Activated CD4-positive, alpha-beta T cell treated with anti-CD3 and anti-CD28 coated beads, Interleukin-2, amount 10 ng/mL, durations not matched to agents 24 days and 14 days (primary cell): Measurements from ENCODE around the gene PCNA. TPM values are rescaled to one million over a fixed set of nuclear protein-coding genes. Genes with fewer than 3 reads are reported as not detected.
"Not testable (repeated sequence)": the region's sequence is repeated elsewhere in the genome, so short reads cannot be mapped to it uniquely, and the experiment has no call there.

Source experiments
- DNase-seq: peaks from one replicate; pipeline ENCODE4 v3.0.0; 2022
- H3K27ac Mint-ChIP-seq: one replicate; pipeline ENCODE4 v1.8.0; 2022; ENCODE audit warnings: mild to moderate bottlenecking, mixed read lengths
- H3K27me3 Mint-ChIP-seq: one replicate; pipeline ENCODE4 v1.8.0; 2022; ENCODE audit warnings: mixed read lengths
- H3K36me3 Mint-ChIP-seq: one replicate; pipeline ENCODE4 v1.8.0; 2022; ENCODE audit warnings: low read depth, mild to moderate bottlenecking, mixed read lengths
- H3K4me1 Mint-ChIP-seq: one replicate; pipeline ENCODE4 v1.8.0; 2021; ENCODE audit warnings: mixed read lengths
- H3K4me3 Mint-ChIP-seq: one replicate; pipeline ENCODE4 v1.8.0; 2022; ENCODE audit warnings: mild to moderate bottlenecking, moderate library complexity, mixed read lengths
- H3K9me3 Mint-ChIP-seq: one replicate; pipeline ENCODE4 v1.8.0; 2021; ENCODE audit warnings: mixed read lengths
- intact Hi-C: fragments of 100-400 bp; cut with micrococcal nuclease; formaldehyde crosslinking; loops from one replicate; pipeline ENCODE4 v1.15.1; 2023
- total RNA-seq: library from RNA; stranded (reverse); gene quantifications from 2 replicates; pipeline ENCODE4 v1.2.3, GENCODE V29; 2022

The PCNA gene
- total RNA-seq, 1 donor from 2014 or later: 532 TPM

GRCh38 chr20:5076913-5077312, 42.8 kb downstream of the PCNA start:
- not testable (repeated sequence) for H3K9me3 Mint-ChIP-seq, H3K36me3 Mint-ChIP-seq, H3K27me3 Mint-ChIP-seq, DNase-seq, H3K4me3 Mint-ChIP-seq
- Mint-ChIP-seq H3K27ac (peak overlapping the region; percentile 94), H3K4me1 (peaks cover 50% of the 10 kb centered on the region)
- intact Hi-C loops: loop anchor here (5.0 kb wide), 1 partner anchor 115 kb away; no protein-coding TSS in a partner anchor

GRCh38 chr20:5074232-5074674, 45.5 kb downstream of the PCNA start:
- H3K9me3 Mint-ChIP-seq: peaks cover 2% of the 10 kb centered on the region
- H3K27ac Mint-ChIP-seq: no peak overlapping the region
- H3K27me3 Mint-ChIP-seq: no peaks in the 10 kb centered on the region
- H3K4me1 Mint-ChIP-seq: peaks cover 38% of the 10 kb centered on the region
- no peak overlapping the region for H3K4me3 Mint-ChIP-seq
- no peak for DNase-seq
- intact Hi-C loops: no loop called here
- H3K36me3 Mint-ChIP-seq: no peaks in the 10 kb centered on the region

- intact Hi-C loops: no loop called here
Observed at GRCh38 chr20:5073660-5074231, 46.0 kb downstream of the PCNA start.

GRCh38 chr20:5072756-5073659, 46.8 kb downstream of the PCNA start:
- Mint-ChIP-seq H3K9me3 (peaks cover 2% of the 10 kb centered on the region), H3K27ac (no peak overlapping the region), H3K4me1 (peaks cover 37% of the 10 kb centered on the region), H3K36me3 (no peaks in the 10 kb centered on the region), H3K27me3 (no peaks in the 10 kb centered on the region), H3K4me3 (no peak overlapping the region)
- intact Hi-C loops: no loop called here
- DNase-seq: no peak

More at GRCh38 chr20:5073660-5074231, 46.0 kb downstream of the PCNA start:
- no peaks in the 10 kb centered on the region for H3K27me3 Mint-ChIP-seq
- H3K36me3 Mint-ChIP-seq: no peaks in the 10 kb centered on the region
- H3K27ac Mint-ChIP-seq: no peak overlapping the region
- peaks cover 39% of the 10 kb centered on the region for H3K4me1 Mint-ChIP-seq
- no peak overlapping the region for H3K4me3 Mint-ChIP-seq
- DNase-seq: no peak
- H3K9me3 Mint-ChIP-seq: peaks cover 2% of the 10 kb centered on the region

- H3K9me3 Mint-ChIP-seq, H3K36me3 Mint-ChIP-seq, H3K27me3 Mint-ChIP-seq, H3K4me3 Mint-ChIP-seq, DNase-seq, intact Hi-C loops, H3K27ac Mint-ChIP-seq: not testable (repeated sequence)
- H3K4me1 Mint-ChIP-seq: peaks cover 31% of the 10 kb centered on the region
Observed at GRCh38 chr20:5071942-5072341, 47.8 kb downstream of the PCNA start.

GRCh38 chr20:5070570-5070969, 49.2 kb downstream of the PCNA start:
- Mint-ChIP-seq H3K27me3 (no peaks in the 10 kb centered on the region), H3K9me3 (no peaks in the 10 kb centered on the region), H3K27ac (no peak overlapping the region), H3K4me3 (no peak overlapping the region), H3K36me3 (no peaks in the 10 kb centered on the region), H3K4me1 (peaks cover 31% of the 10 kb centered on the region)
- intact Hi-C loops: no loop called here
- DNase-seq: no peak

GRCh38 chr20:5070081-5070480, 49.7 kb downstream of the PCNA start:
- H3K4me1 Mint-ChIP-seq: peaks cover 31% of the 10 kb centered on the region
- H3K27me3 Mint-ChIP-seq: no peaks in the 10 kb centered on the region
- H3K4me3 Mint-ChIP-seq: no peak overlapping the region
- no peaks in the 10 kb centered on the region for H3K9me3 Mint-ChIP-seq
- H3K27ac Mint-ChIP-seq: no peak overlapping the region
- intact Hi-C loops: no loop called here
- no peaks in the 10 kb centered on the region for H3K36me3 Mint-ChIP-seq
- DNase-seq: no peak

GRCh38 chr20:5069141-5069806, 50.5 kb downstream of the PCNA start:
- peak overlapping the region; percentile 65 for H3K27ac Mint-ChIP-seq
- intact Hi-C loops: loop anchor here (1.0 kb wide), 1 partner anchor 9 kb away; no protein-coding TSS in a partner anchor
- H3K9me3 Mint-ChIP-seq: no peaks in the 10 kb centered on the region
- no peaks in the 10 kb centered on the region for H3K27me3 Mint-ChIP-seq
- H3K4me1 Mint-ChIP-seq: peaks cover 28% of the 10 kb centered on the region
- H3K4me3 Mint-ChIP-seq: peak overlapping the region; percentile 26
- DNase-seq: peak; percentile 78
- H3K36me3 Mint-ChIP-seq: no peaks in the 10 kb centered on the region

- H3K9me3 Mint-ChIP-seq: no peaks in the 10 kb centered on the region
- no peaks in the 10 kb centered on the region for H3K36me3 Mint-ChIP-seq
- no peaks in the 10 kb centered on the region for H3K27me3 Mint-ChIP-seq
- H3K4me3 Mint-ChIP-seq: no peak overlapping the region
- peaks cover 20% of the 10 kb centered on the region for H3K4me1 Mint-ChIP-seq
- DNase-seq: no peak
- intact Hi-C loops: no loop called here
- H3K27ac Mint-ChIP-seq: no peak overlapping the region
Observed at GRCh38 chr20:5067877-5068645, 51.7 kb downstream of the PCNA start.

- Mint-ChIP-seq H3K36me3 (no peaks in the 10 kb centered on the region), H3K27me3 (no peaks in the 10 kb centered on the region), H3K9me3 (no peaks in the 10 kb centered on the region), H3K4me3 (no peak overlapping the region), H3K27ac (no peak overlapping the region), H3K4me1 (peaks cover 27% of the 10 kb centered on the region)
- intact Hi-C loops: no loop called here
- DNase-seq: no peak
Observed at GRCh38 chr20:5065879-5066383, 53.8 kb downstream of the PCNA start.

- Mint-ChIP-seq H3K4me1 (peaks cover 29% of the 10 kb centered on the region), H3K9me3 (no peaks in the 10 kb centered on the region), H3K27ac (no peak overlapping the region), H3K36me3 (no peaks in the 10 kb centered on the region), H3K4me3 (no peak overlapping the region), H3K27me3 (no peaks in the 10 kb centered on the region)
- intact Hi-C loops: no loop called here
- DNase-seq: no peak
Observed at GRCh38 chr20:5065166-5065878, 54.4 kb downstream of the PCNA start.
